Lower lobe of right lung (tissue), 2 donors: ENCODE data around the gene PCSK6. TPM values are rescaled to one million over a fixed set of nuclear protein-coding genes. Genes with fewer than 3 reads are reported as not detected.

Source experiments
- ATAC-seq, 2 donors: fragments of 200-7000 bp; cut with Tn5 transposase; one replicate each; pipeline ENCODE4 v1.9.1; 2020 to 2022; ENCODE audit warnings: mild to moderate bottlenecking in 2 of 2, moderate library complexity in 2 of 2
- DNase-seq: peaks from one replicate; pipeline ENCODE4 v3.0.0-alpha.2; 2020
- H3K27ac ChIP-seq: fragments of 200-600 bp; one replicate; pipeline ENCODE4 v1.8.0; 2022
- H3K27me3 ChIP-seq: fragments of 200-600 bp; one replicate; pipeline ENCODE4 v1.8.0; 2022; ENCODE audit warnings: low read depth
- H3K36me3 ChIP-seq: fragments of 200-600 bp; one replicate; pipeline ENCODE4 v1.8.0; 2022; ENCODE audit warnings: mild to moderate bottlenecking
- H3K4me1 ChIP-seq: fragments of 200-600 bp; one replicate; pipeline ENCODE4 v1.8.0; 2022
- H3K4me3 ChIP-seq: fragments of 200-600 bp; one replicate; pipeline ENCODE4 v1.8.0; 2022; ENCODE audit warnings: mild to moderate bottlenecking
- H3K9me3 ChIP-seq: fragments of 200-600 bp; one replicate; pipeline ENCODE4 v1.8.0; 2022
- intact Hi-C: fragments of 100-400 bp; cut with DNase I; formaldehyde crosslinking; loops from one replicate; pipeline ENCODE4 v1.11.0; 2022
- total RNA-seq: library from RNA; stranded (reverse); fragmentation: NEBNext Ultra II Directional; extraction: Animal tissue kit (Norgen Biotek cat#: 25700); gene quantifications from one replicate; pipeline ENCODE4 v1.2.1, GENCODE V29; 2021
- TF ChIP-seq, protein P1 (sequence below): fragments of 200-600 bp; IDR thresholded peaks from one replicate; pipeline ENCODE4 v1.8.0; 2022; ENCODE audit warnings: antibody characterized with exemption, mild to moderate bottlenecking
- donor health status: DM: no; HTN: yes; CAD: no; lungs with severe emphysema.

PCSK6 gene
- total RNA-seq, 1 donor from 2014 or later: 12.3 TPM

GRCh38 chr15:101386006-101386405, 103.5 kb downstream of the PCSK6 start:
- intact Hi-C loops: no loop called here
- Histone ChIP-seq H3K27me3 (no peaks in the 10 kb centered on the region), H3K4me1 (no peaks in the 10 kb centered on the region), H3K36me3 (no peaks in the 10 kb centered on the region), H3K27ac (no peak overlapping the region), H3K9me3 (no peaks in the 10 kb centered on the region), H3K4me3 (no peak overlapping the region)
- ATAC-seq (peak in 1 of 2 donors; percentile 28), DNase-seq (no peak)
- TF ChIP-seq, protein P1, sequence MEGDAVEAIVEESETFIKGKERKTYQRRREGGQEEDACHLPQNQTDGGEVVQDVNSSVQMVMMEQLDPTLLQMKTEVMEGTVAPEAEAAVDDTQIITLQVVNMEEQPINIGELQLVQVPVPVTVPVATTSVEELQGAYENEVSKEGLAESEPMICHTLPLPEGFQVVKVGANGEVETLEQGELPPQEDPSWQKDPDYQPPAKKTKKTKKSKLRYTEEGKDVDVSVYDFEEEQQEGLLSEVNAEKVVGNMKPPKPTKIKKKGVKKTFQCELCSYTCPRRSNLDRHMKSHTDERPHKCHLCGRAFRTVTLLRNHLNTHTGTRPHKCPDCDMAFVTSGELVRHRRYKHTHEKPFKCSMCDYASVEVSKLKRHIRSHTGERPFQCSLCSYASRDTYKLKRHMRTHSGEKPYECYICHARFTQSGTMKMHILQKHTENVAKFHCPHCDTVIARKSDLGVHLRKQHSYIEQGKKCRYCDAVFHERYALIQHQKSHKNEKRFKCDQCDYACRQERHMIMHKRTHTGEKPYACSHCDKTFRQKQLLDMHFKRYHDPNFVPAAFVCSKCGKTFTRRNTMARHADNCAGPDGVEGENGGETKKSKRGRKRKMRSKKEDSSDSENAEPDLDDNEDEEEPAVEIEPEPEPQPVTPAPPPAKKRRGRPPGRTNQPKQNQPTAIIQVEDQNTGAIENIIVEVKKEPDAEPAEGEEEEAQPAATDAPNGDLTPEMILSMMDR: no peak

GRCh38 chr15:101384276-101384675, 105.2 kb downstream of the PCSK6 start:
- intact Hi-C loops: no loop called here
- Histone ChIP-seq H3K27me3 (no peaks in the 10 kb centered on the region), H3K4me1 (no peaks in the 10 kb centered on the region), H3K27ac (no peak overlapping the region), H3K36me3 (no peaks in the 10 kb centered on the region), H3K9me3 (no peaks in the 10 kb centered on the region), H3K4me3 (no peak overlapping the region)
- TF ChIP-seq, protein P1: no peak
- ATAC-seq (no peak), DNase-seq (no peak)

- DNase-seq: no peak
- TF ChIP-seq, protein P1: no peak
- no peaks in the 10 kb centered on the region for H3K4me1 ChIP-seq
- no peaks in the 10 kb centered on the region for H3K27me3 ChIP-seq
- ATAC-seq: no peak
- no peaks in the 10 kb centered on the region for H3K36me3 ChIP-seq
- H3K4me3 ChIP-seq: no peak overlapping the region
- intact Hi-C loops: no loop called here
- H3K9me3 ChIP-seq: no peaks in the 10 kb centered on the region
- no peak overlapping the region for H3K27ac ChIP-seq
Observed at GRCh38 chr15:101382544-101382943, 107.0 kb downstream of the PCSK6 start.

DNA sequence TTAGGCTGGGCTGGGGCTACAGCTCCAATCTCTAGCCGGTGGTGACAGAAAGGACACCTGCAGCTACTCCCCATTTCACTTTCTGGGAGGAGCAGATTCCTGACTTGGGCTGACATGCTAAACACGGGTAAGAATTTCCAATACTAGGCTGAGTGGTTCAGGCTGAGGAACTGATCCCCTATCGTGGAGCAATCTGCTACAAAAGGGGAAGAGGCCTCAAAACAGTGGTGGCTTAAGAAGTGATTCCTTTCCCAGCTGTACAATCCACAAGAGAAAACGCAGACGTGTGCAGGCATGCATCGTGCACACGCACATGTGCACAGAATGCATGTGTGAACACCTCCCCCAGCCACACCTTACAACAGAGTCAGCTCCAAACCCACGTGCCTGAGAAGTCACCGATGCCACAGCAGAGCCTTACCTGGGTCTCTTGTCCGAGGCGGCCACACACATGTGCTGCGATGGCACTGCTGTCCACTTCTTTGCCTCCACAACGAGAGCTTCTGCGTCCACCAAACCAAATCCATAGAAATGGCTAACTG, 107.8 kb downstream of the PCSK6 start:
- TF ChIP-seq, protein P1: no peak
- H3K4me1 ChIP-seq: no peaks in the 10 kb centered on the region
- no peak overlapping the region for H3K4me3 ChIP-seq
- ATAC-seq: no peak
- H3K27me3 ChIP-seq: no peaks in the 10 kb centered on the region
- intact Hi-C loops: no loop called here
- H3K27ac ChIP-seq: no peak overlapping the region
- no peak for DNase-seq
- no peaks in the 10 kb centered on the region for H3K9me3 ChIP-seq
- H3K36me3 ChIP-seq: no peaks in the 10 kb centered on the region

DNA sequence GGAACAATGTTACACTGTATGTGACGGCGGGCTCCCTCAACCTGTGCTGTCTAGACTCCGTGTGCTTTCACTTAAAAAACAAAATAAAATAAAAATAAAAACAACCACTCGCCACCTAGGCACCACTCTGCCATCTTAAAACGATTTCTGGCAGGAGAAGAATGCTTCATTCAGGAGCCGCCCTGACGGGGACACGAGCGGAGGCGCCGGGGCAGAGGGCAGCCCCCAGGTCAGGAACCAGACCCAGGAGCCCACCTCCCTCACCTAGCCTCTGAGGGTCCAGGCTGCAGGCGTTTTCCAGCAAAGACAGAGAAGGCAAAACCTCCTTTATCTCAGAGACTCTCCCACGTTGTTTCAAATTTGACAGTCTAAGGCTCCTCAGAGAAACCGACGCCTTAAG, 109.4 kb downstream of the PCSK6 start:
- intact Hi-C loops: no loop called here
- Histone ChIP-seq H3K36me3 (no peaks in the 10 kb centered on the region), H3K27ac (no peak overlapping the region), H3K4me3 (no peak overlapping the region), H3K4me1 (no peaks in the 10 kb centered on the region), H3K27me3 (no peaks in the 10 kb centered on the region), H3K9me3 (no peaks in the 10 kb centered on the region)
- ATAC-seq (no peak), DNase-seq (no peak)
- TF ChIP-seq, protein P1: no peak

DNA sequence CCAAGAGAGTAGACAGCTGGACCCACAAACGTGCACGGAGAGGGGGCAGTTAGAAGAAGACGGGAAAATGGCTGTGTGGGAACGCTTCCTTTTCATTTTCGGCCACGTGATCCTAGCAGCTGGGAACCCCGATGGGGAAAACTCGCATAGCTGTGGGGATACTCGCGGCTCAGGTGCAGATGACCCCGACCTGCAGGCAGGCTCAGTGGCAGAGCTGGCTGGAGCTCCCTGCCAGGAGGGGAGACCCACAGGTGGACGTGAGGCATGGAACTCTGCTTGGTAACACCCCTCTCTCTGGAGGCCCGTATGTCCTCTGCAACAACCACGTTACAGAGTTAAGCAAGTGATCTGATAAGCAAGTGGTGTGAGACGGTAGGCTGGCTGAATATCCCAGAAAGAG, 109.9 kb downstream of the PCSK6 start:
- Histone ChIP-seq H3K9me3 (no peaks in the 10 kb centered on the region), H3K4me1 (no peaks in the 10 kb centered on the region), H3K4me3 (no peak overlapping the region), H3K36me3 (no peaks in the 10 kb centered on the region), H3K27ac (no peak overlapping the region), H3K27me3 (no peaks in the 10 kb centered on the region)
- TF ChIP-seq, protein P1: no peak
- ATAC-seq: no peak
- no peak for DNase-seq
- intact Hi-C loops: no loop called here
